CD4-positive, alpha-beta T cell (primary cell): ENCODE results near the gene ITGA7. TPM values are rescaled to one million over a fixed set of nuclear protein-coding genes. Genes with fewer than 3 reads are reported as not detected.

Experiments used
- ATAC-seq: fragments of 200-7000 bp; cut with Tn5 transposase; one replicate; pipeline ENCODE4 v1.10.0; 2022; ENCODE audit warnings: mild to moderate bottlenecking; ENCODE audit not compliant: poor library complexity
- CTCF ChIA-PET: fragments of 350-600 bp; sonication (Branson Sonifier 250); formaldehyde crosslinking; loops from one replicate; lab custom pipeline; 2021; ENCODE audit warnings: antibody characterized with exemption, inconsistent platforms; lab: Charles Lee
- POLR2A ChIA-PET: fragments of 350-600 bp; sonication (Branson Sonifier 250); formaldehyde crosslinking; loops from one replicate; lab custom pipeline; 2021; ENCODE audit warnings: antibody characterized with exemption, inconsistent platforms; lab: Charles Lee
- DNase-seq, 14 experiments: peaks; one replicate each; pipeline ENCODE4 v3.0.0-alpha.2; 2013 to 2020; ENCODE audit warnings: mixed read lengths in 2 of 14
- H3K27ac ChIP-seq, 2 donors: one replicate each; pipeline versions ENCODE4 v1.5.1 to v1.7.0; 2013; ENCODE audit warnings: low read length in 2 of 2, low read depth in 1 of 2, mild to moderate bottlenecking in 1 of 2
- H3K27me3 ChIP-seq, 2 experiments: 1 replicate in 1 of 2; 2 replicates in 1 of 2; pipeline versions ENCODE4 v1.6.1 to v1.7.0; 2013; ENCODE audit warnings: low read length in 2 of 2, control low read depth in 1 of 2, mild to moderate bottlenecking in 1 of 2, moderate library complexity in 1 of 2; ENCODE audit not compliant: insufficient read depth in 2 of 2, control insufficient read depth in 1 of 2
- H3K36me3 ChIP-seq: one replicate; pipeline ENCODE4 v1.6.1; 2013; ENCODE audit warnings: low read length, control low read depth; ENCODE audit not compliant: insufficient read depth
- H3K4me1 ChIP-seq: one replicate; pipeline ENCODE4 v1.6.1; 2013; ENCODE audit warnings: low read length, control low read depth; ENCODE audit not compliant: insufficient read depth
- H3K4me3 ChIP-seq: one replicate; pipeline ENCODE4 v1.5.1; 2013; ENCODE audit warnings: mild to moderate bottlenecking, low read length, moderate library complexity
- H3K9me3 ChIP-seq, 2 experiments: 1 replicate in 1 of 2; 2 replicates in 1 of 2; pipeline versions ENCODE4 v1.6.1 to v1.7.0; 2013; ENCODE audit warnings: low read length in 2 of 2, mild to moderate bottlenecking in 2 of 2, control low read depth in 1 of 2, moderate library complexity in 1 of 2; ENCODE audit not compliant: control insufficient read depth in 1 of 2, insufficient read depth in 1 of 2
- H3K27ac Mint-ChIP-seq: one replicate; pipeline ENCODE4 v1.8.0; 2020; ENCODE audit warnings: mixed read lengths
- H3K27me3 Mint-ChIP-seq: one replicate; pipeline ENCODE4 v1.8.0; 2021; ENCODE audit warnings: mixed read lengths
- H3K36me3 Mint-ChIP-seq: one replicate; pipeline ENCODE4 v1.8.0; 2021; ENCODE audit warnings: low read depth, mixed read lengths
- H3K4me1 Mint-ChIP-seq: one replicate; pipeline ENCODE4 v1.8.0; 2021; ENCODE audit warnings: low read depth, mixed read lengths
- H3K4me3 Mint-ChIP-seq: one replicate; pipeline ENCODE4 v1.8.0; 2020; ENCODE audit warnings: mild to moderate bottlenecking, mixed read lengths
- H3K9me3 Mint-ChIP-seq: one replicate; pipeline ENCODE4 v1.8.0; 2020; ENCODE audit warnings: mixed read lengths
- intact Hi-C, 2 experiments: fragments of 100-400 bp; cut with DNase I in 1 of 2; cut with micrococcal nuclease in 1 of 2; formaldehyde crosslinking; loops; one replicate each; pipeline versions ENCODE4 v1.15.1 to v1.9.0; 2023 to 2025; cut with DNase I, micrococcal nuclease
- total RNA-seq, 174 experiments: library from RNA in 2 of 174; stranded (reverse) in 2 of 174; gene quantifications; one replicate each; pipeline ENCODE4 v1.2.3 and lab custom pipeline; 2021 to 2026
- TF ChIP-seq, protein P1 (sequence below): fragments of 200-600 bp; IDR thresholded peaks from one replicate; pipeline ENCODE4 v1.8.0; 2022; ENCODE audit warnings: antibody characterized with exemption, mild to moderate bottlenecking

ITGA7 gene
- total RNA-seq, 2 experiments from 2014 or later, result 1.2 to 1.6 TPM

DNA sequence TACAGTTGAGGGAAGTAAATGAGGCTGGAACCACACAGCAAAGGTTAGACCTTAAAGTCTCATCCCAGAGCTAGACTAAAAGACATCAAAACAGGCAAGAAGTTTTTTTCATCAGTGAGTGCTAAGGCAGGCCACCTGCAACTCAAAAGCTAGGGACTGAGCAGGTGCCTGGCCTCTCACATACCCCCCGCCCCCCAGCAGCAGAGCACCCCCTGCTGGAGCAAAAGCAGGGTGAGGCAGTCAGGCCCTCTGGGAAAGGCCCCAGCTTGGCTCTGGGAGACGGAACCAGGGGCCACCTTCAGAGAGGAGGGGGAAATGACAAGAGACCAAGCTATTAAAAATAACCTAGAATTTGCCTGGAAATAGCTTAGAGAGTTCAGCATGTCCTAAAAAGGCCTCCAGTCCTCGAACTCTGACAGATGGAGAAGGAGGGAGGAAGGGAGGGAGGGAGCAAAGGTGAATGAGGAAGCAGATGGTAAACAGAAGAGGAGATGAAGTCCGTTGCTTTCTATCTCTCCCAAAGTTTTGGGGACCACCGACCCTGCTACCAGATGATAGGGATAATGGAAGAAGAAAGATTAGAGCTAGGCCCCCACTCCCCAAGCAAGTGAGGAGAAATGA is 1.8 kb downstream of the ITGA7 start:
- POLR2A ChIA-PET, result no interaction called here
- H3K4me1 Mint-ChIP-seq, result peaks cover 21% of the 10 kb centered on the region
- CTCF ChIA-PET, result no interaction called here
- TF ChIP-seq, protein P1, sequence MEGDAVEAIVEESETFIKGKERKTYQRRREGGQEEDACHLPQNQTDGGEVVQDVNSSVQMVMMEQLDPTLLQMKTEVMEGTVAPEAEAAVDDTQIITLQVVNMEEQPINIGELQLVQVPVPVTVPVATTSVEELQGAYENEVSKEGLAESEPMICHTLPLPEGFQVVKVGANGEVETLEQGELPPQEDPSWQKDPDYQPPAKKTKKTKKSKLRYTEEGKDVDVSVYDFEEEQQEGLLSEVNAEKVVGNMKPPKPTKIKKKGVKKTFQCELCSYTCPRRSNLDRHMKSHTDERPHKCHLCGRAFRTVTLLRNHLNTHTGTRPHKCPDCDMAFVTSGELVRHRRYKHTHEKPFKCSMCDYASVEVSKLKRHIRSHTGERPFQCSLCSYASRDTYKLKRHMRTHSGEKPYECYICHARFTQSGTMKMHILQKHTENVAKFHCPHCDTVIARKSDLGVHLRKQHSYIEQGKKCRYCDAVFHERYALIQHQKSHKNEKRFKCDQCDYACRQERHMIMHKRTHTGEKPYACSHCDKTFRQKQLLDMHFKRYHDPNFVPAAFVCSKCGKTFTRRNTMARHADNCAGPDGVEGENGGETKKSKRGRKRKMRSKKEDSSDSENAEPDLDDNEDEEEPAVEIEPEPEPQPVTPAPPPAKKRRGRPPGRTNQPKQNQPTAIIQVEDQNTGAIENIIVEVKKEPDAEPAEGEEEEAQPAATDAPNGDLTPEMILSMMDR, result no peak
- H3K27ac Mint-ChIP-seq, result no peak overlapping the region
- Histone ChIP-seq H3K36me3 (no peaks in the 10 kb centered on the region), H3K27me3 (peaks cover 7 to 21% of the 10 kb centered on the region in 2 experiments), H3K9me3 (no peaks in the 10 kb centered on the region), H3K27ac (no peak overlapping the region), H3K4me1 (peaks cover 18% of the 10 kb centered on the region), H3K4me3 (no peak overlapping the region)
- H3K4me3 Mint-ChIP-seq, result peak overlapping the region; percentile 11
- H3K9me3 Mint-ChIP-seq, result no peaks in the 10 kb centered on the region
- H3K36me3 Mint-ChIP-seq, result no peaks in the 10 kb centered on the region
- intact Hi-C loops, result no loop called here
- ATAC-seq, result no peak
- peak in 2 of 14 experiments; percentile 33 to 44 for DNase-seq
- peaks cover 39% of the 10 kb centered on the region for H3K27me3 Mint-ChIP-seq

DNA sequence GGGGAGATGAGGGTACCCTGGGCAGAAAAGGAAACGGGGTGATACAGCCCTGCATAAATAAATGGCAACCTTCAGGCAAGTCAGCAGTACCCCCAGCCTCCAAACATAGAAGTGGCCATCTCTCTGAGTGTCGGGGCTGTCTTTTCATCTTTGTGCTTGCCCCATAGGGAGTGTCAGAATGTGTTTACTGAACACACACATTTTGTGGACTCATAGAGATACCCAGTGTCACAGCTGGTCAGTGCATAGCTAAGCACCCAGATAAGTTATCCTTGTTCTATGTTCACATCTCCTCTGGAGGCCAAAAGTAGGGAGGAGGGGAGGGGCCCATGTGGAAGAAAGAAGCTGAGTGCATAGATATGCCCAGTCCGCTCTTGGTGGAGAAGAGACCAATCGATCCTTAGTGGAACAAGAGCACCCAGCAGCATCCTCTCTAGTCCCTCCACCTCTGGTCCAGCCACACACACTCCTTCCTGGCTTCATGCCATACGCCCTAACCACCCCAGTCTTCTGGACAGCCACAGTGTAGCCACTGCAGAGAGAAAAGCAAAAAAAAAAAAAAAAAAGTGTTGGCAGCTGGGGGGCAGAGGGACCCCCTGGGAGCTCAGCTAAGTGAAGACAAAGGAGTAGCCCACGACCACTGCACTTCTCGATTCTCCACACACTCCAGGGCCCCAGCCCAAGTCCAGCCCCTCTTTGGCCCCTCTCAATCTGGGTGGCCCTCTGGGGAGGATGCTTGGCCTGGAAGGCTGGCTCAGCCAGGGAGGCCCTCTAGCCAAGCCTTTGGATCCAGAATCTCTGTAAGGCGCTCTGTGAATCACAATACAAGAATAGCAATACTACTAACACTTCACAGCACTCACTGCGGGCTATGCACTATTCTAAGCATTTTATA is 2.6 kb downstream of the ITGA7 start:
- H3K36me3 ChIP-seq, result no peaks in the 10 kb centered on the region
- H3K4me3 ChIP-seq, result no peak overlapping the region
- Mint-ChIP-seq H3K27ac (no peak overlapping the region), H3K4me1 (peaks cover 21% of the 10 kb centered on the region), H3K27me3 (peaks cover 39% of the 10 kb centered on the region), H3K4me3 (no peak overlapping the region), H3K9me3 (no peaks in the 10 kb centered on the region), H3K36me3 (no peaks in the 10 kb centered on the region)
- peaks cover 7 to 21% of the 10 kb centered on the region in 2 experiments for H3K27me3 ChIP-seq
- no peak for DNase-seq
- CTCF ChIA-PET, result no interaction called here
- no peak overlapping the region for H3K27ac ChIP-seq
- peaks cover 18% of the 10 kb centered on the region for H3K4me1 ChIP-seq
- POLR2A ChIA-PET, result no interaction called here
- H3K9me3 ChIP-seq, result no peaks in the 10 kb centered on the region
- ATAC-seq, result no peak
- TF ChIP-seq, protein P1, result no peak
- intact Hi-C loops, result no loop called here

DNA sequence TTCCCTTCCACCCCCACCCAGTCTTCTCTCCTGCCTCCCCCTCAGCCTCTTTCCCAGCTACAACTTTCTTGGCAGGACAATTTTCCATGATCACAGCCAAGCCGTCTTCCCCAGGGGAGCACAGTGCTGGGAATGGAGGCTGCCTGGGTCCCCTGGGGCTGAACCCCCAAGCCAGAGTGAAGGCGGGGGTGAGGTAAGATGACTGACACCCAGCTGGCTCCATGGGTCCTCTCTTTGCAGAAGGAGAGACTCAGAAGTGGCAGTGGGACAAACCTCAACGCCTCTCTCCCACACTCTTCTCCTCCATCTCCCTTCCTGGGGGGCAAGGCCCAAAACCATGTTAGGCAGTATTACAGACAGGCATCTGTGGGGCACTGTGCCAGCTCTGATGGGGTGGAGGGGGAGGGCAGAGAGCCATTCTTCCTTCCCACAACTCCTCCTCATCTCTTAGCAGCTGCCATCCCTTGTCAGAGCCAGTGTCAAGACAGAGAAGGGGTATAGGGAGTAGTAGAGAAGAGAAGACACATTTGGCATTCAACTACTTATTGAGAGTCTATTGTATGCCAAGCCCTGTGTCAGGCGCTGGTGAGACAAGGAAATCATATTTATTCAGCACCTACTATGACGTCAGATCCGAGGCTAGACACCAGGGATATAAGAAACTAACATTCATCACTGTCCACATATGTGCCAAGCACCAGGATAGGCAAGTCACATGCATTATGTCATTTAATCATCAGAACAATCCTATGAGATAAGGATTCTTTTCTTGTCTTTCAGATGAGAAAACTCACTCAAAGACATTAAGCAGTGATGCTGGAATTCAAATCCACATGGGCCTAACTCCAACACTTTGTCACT is 3.6 kb downstream of the ITGA7 start:
- no peak overlapping the region for H3K4me3 Mint-ChIP-seq
- DNase-seq (no peak), ATAC-seq (no peak)
- H3K9me3 Mint-ChIP-seq, result no peaks in the 10 kb centered on the region
- TF ChIP-seq, protein P1, result no peak
- no peaks in the 10 kb centered on the region for H3K9me3 ChIP-seq
- intact Hi-C loops, result no loop called here
- H3K27me3 ChIP-seq, result peaks cover 7 to 14% of the 10 kb centered on the region in 2 experiments
- ChIA-PET POLR2A (interaction anchor here (0.6 kb wide), 1 partner anchor 11 kb away, joined by 3 read pairs; no protein-coding TSS in a partner anchor), CTCF (no interaction called here)
- no peak overlapping the region for H3K27ac Mint-ChIP-seq
- H3K4me1 ChIP-seq, result peaks cover 18% of the 10 kb centered on the region
- H3K4me1 Mint-ChIP-seq, result peaks cover 19% of the 10 kb centered on the region
- H3K27me3 Mint-ChIP-seq, result peaks cover 31% of the 10 kb centered on the region
- H3K36me3 Mint-ChIP-seq, result no peaks in the 10 kb centered on the region
- H3K27ac ChIP-seq, result no peak overlapping the region
- no peak overlapping the region for H3K4me3 ChIP-seq
- no peaks in the 10 kb centered on the region for H3K36me3 ChIP-seq
